Transverse colon (tissue), 4 donors: ENCODE measurements around the gene PACRG.

ENCODE experiments used
- EP300 ChIP-seq: sonication (generic); formaldehyde crosslinking; IDR thresholded peaks from one replicate; pipeline ENCODE4 v1.6.1; 2017; ENCODE audit warnings: antibody characterized with exemption, low read depth
- POLR2A ChIP-seq: fragments of 450-650 bp; IDR thresholded peaks from one replicate; pipeline ENCODE4 v1.6.1; 2016; ENCODE audit warnings: antibody characterized with exemption, mild to moderate bottlenecking, moderate library complexity
- POLR2AphosphoS5 ChIP-seq, 3 donors: sonication (generic); formaldehyde crosslinking; IDR thresholded peaks; one replicate each; pipeline ENCODE4 v1.6.1; 2016; ENCODE audit warnings: antibody characterized with exemption in 3 of 3
- TF ChIP-seq, protein P1 (sequence below), 5 experiments: fragments of 200-600 bp in 3 of 5; fragments of 450-650 bp in 2 of 5; sonication (generic) in 3 of 5; IDR thresholded peaks; 1 replicate in 2 of 5; 2 replicates in 3 of 5; pipeline ENCODE4 v1.5.1; 2016 to 2017; ENCODE audit warnings: antibody characterized with exemption in 5 of 5, inconsistent platforms in 3 of 5, mild to moderate bottlenecking in 2 of 5, moderate library complexity in 1 of 5

DNA sequence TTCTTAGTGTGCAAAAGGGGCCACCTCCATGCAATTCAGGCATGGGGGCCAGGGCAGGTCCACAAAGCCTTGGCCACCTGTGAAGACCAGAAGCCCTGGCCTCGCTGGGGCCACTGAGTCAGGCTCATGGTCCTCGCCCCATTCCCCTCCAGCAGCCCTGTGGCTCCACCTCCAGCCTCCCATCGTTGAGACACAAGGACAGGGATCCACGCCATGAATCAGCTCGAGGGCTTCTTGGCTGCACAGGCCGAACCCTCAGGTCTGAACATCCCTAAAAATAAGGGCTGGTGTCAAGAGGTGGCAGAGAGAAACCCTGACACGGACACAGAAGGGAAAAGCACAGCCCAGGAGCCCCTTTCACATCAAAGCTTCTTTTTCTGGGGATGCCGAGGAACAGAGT is 618.2 kb downstream of the PACRG start:
- TF ChIP-seq, protein P1, sequence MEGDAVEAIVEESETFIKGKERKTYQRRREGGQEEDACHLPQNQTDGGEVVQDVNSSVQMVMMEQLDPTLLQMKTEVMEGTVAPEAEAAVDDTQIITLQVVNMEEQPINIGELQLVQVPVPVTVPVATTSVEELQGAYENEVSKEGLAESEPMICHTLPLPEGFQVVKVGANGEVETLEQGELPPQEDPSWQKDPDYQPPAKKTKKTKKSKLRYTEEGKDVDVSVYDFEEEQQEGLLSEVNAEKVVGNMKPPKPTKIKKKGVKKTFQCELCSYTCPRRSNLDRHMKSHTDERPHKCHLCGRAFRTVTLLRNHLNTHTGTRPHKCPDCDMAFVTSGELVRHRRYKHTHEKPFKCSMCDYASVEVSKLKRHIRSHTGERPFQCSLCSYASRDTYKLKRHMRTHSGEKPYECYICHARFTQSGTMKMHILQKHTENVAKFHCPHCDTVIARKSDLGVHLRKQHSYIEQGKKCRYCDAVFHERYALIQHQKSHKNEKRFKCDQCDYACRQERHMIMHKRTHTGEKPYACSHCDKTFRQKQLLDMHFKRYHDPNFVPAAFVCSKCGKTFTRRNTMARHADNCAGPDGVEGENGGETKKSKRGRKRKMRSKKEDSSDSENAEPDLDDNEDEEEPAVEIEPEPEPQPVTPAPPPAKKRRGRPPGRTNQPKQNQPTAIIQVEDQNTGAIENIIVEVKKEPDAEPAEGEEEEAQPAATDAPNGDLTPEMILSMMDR (IDR thresholded peaks at IDR 0.05) = no peak
- no peak for TF ChIP-seq POLR2A
- TF ChIP-seq POLR2AphosphoS5 (IDR thresholded peaks at IDR 0.05) = no peak
- no peak for TF ChIP-seq EP300
